Activated naive CD8-positive, alpha-beta T cell treated with anti-CD3 and anti-CD28 coated beads for 36 hours (primary cell): ENCODE results near the gene PAFAH1B1. TPM values are rescaled to one million over a fixed set of nuclear protein-coding genes. Genes with fewer than 3 reads are reported as not detected.
A peak's percentile ranks its signal among the peaks of the same experiment; 100 is the strongest.
"Not testable (repeated sequence)": the region's sequence is repeated elsewhere in the genome, so short reads cannot be mapped to it uniquely, and the experiment has no call there.

Experiments used
- DNase-seq: peaks from one replicate; pipeline ENCODE4 v3.0.0; 2021
- H3K27ac Mint-ChIP-seq: one replicate; pipeline ENCODE4 v1.8.0; 2022; ENCODE audit warnings: mild to moderate bottlenecking, moderate library complexity, mixed read lengths
- H3K27me3 Mint-ChIP-seq: one replicate; pipeline ENCODE4 v1.8.0; 2022; ENCODE audit warnings: mild to moderate bottlenecking, mixed read lengths
- H3K36me3 Mint-ChIP-seq: one replicate; pipeline ENCODE4 v1.8.0; 2021; ENCODE audit warnings: mild to moderate bottlenecking, mixed read lengths
- H3K4me1 Mint-ChIP-seq: one replicate; pipeline ENCODE4 v1.8.0; 2021; ENCODE audit warnings: mixed read lengths
- H3K4me3 Mint-ChIP-seq: one replicate; pipeline ENCODE4 v1.8.0; 2022; ENCODE audit warnings: mild to moderate bottlenecking, moderate library complexity, mixed read lengths
- H3K9me3 Mint-ChIP-seq: one replicate; pipeline ENCODE4 v1.8.0; 2022; ENCODE audit warnings: mixed read lengths
- total RNA-seq, 2 experiments: library from RNA; stranded (reverse); gene quantifications; one replicate each; pipeline ENCODE4 v1.2.3, GENCODE V29; 2021

PAFAH1B1 gene
- total RNA-seq, 2 experiments from 2014 or later: 137 to 156 TPM

GRCh38 chr17:2612630-2613029, 19.2 kb downstream of the PAFAH1B1 start:
- DNase-seq: no peak
- H3K4me1 Mint-ChIP-seq: peaks cover 47% of the 10 kb centered on the region
- no peak overlapping the region for H3K4me3 Mint-ChIP-seq
- no peaks in the 10 kb centered on the region for H3K27me3 Mint-ChIP-seq
- no peaks in the 10 kb centered on the region for H3K9me3 Mint-ChIP-seq
- no peak overlapping the region for H3K27ac Mint-ChIP-seq
- peaks cover 6% of the 10 kb centered on the region for H3K36me3 Mint-ChIP-seq

- Mint-ChIP-seq H3K36me3 (peaks cover 5% of the 10 kb centered on the region), H3K4me1 (peaks cover 46% of the 10 kb centered on the region), H3K4me3 (no peak overlapping the region), H3K9me3 (no peaks in the 10 kb centered on the region), H3K27me3 (no peaks in the 10 kb centered on the region), H3K27ac (no peak overlapping the region)
- no peak for DNase-seq
Measured at GRCh38 chr17:2613089-2613808, 19.8 kb downstream of the PAFAH1B1 start.

GRCh38 chr17:2615882-2616281, 22.4 kb downstream of the PAFAH1B1 start:
- Mint-ChIP-seq H3K27me3 (no peaks in the 10 kb centered on the region), H3K36me3 (peaks cover 3% of the 10 kb centered on the region), H3K4me3 (no peak overlapping the region), H3K9me3 (no peaks in the 10 kb centered on the region), H3K4me1 (peaks cover 32% of the 10 kb centered on the region), H3K27ac (no peak overlapping the region)
- no peak for DNase-seq

- no peaks in the 10 kb centered on the region for H3K27me3 Mint-ChIP-seq
- no peak overlapping the region for H3K27ac Mint-ChIP-seq
- H3K9me3 Mint-ChIP-seq: peaks cover 4% of the 10 kb centered on the region
- DNase-seq: no peak
- no peak overlapping the region for H3K4me3 Mint-ChIP-seq
- H3K36me3 Mint-ChIP-seq: peaks cover 39% of the 10 kb centered on the region
- H3K4me1 Mint-ChIP-seq: peaks cover 31% of the 10 kb centered on the region
Measured at GRCh38 chr17:2621241-2621640, 27.8 kb downstream of the PAFAH1B1 start.

- not testable (repeated sequence) for H3K27me3 Mint-ChIP-seq, DNase-seq, H3K9me3 Mint-ChIP-seq, H3K4me3 Mint-ChIP-seq, H3K27ac Mint-ChIP-seq
- Mint-ChIP-seq H3K4me1 (peaks cover 31% of the 10 kb centered on the region), H3K36me3 (peaks cover 44% of the 10 kb centered on the region)
Measured at GRCh38 chr17:2621951-2622405, 28.5 kb downstream of the PAFAH1B1 start.

- DNase-seq, H3K27ac Mint-ChIP-seq, H3K27me3 Mint-ChIP-seq, H3K4me3 Mint-ChIP-seq: not testable (repeated sequence)
- peaks cover 34% of the 10 kb centered on the region for H3K4me1 Mint-ChIP-seq
- H3K36me3 Mint-ChIP-seq: peaks cover 52% of the 10 kb centered on the region
- H3K9me3 Mint-ChIP-seq: peaks cover 15% of the 10 kb centered on the region
Measured at GRCh38 chr17:2622721-2623301, 29.4 kb downstream of the PAFAH1B1 start.

- peaks cover 67% of the 10 kb centered on the region for H3K36me3 Mint-ChIP-seq
- no peak for DNase-seq
Measured at GRCh38 chr17:2624292-2624731, 30.9 kb downstream of the PAFAH1B1 start.

GRCh38 chr17:2626626-2627219, 33.3 kb downstream of the PAFAH1B1 start:
- not testable (repeated sequence) for DNase-seq, H3K27me3 Mint-ChIP-seq, H3K4me3 Mint-ChIP-seq
- H3K4me1 Mint-ChIP-seq: peaks cover 60% of the 10 kb centered on the region
- peaks cover 70% of the 10 kb centered on the region for H3K36me3 Mint-ChIP-seq
- peaks cover 40% of the 10 kb centered on the region for H3K9me3 Mint-ChIP-seq
- peak overlapping the region; percentile 68 for H3K27ac Mint-ChIP-seq

More at GRCh38 chr17:2624292-2624731, 30.9 kb downstream of the PAFAH1B1 start:
- no peak overlapping the region for H3K27ac Mint-ChIP-seq
- H3K9me3 Mint-ChIP-seq: peaks cover 30% of the 10 kb centered on the region
- H3K27me3 Mint-ChIP-seq: no peaks in the 10 kb centered on the region
- H3K4me3 Mint-ChIP-seq: no peak overlapping the region
- H3K4me1 Mint-ChIP-seq: peaks cover 49% of the 10 kb centered on the region

GRCh38 chr17:2628922-2629321, 35.5 kb downstream of the PAFAH1B1 start:
- not testable (repeated sequence) for H3K27me3 Mint-ChIP-seq, DNase-seq
- peak overlapping the region; percentile 38 for H3K27ac Mint-ChIP-seq
- peaks cover 40% of the 10 kb centered on the region for H3K9me3 Mint-ChIP-seq
- peaks cover 72% of the 10 kb centered on the region for H3K4me1 Mint-ChIP-seq
- H3K4me3 Mint-ChIP-seq: peak overlapping the region; percentile 5
- peaks cover 49% of the 10 kb centered on the region for H3K36me3 Mint-ChIP-seq

- no peak for DNase-seq
- peak overlapping the region; percentile 16 for H3K27ac Mint-ChIP-seq
Measured at GRCh38 chr17:2631211-2631610, 37.8 kb downstream of the PAFAH1B1 start.

GRCh38 chr17:2634361-2634960, 41.0 kb downstream of the PAFAH1B1 start:
- H3K27ac Mint-ChIP-seq: peak overlapping the region; percentile 38
- no peak overlapping the region for H3K4me3 Mint-ChIP-seq
- no peak for DNase-seq
- H3K36me3 Mint-ChIP-seq: peaks cover 20% of the 10 kb centered on the region
- H3K4me1 Mint-ChIP-seq: peaks cover 61% of the 10 kb centered on the region
- no peaks in the 10 kb centered on the region for H3K27me3 Mint-ChIP-seq
- H3K9me3 Mint-ChIP-seq: peaks cover 12% of the 10 kb centered on the region

More at GRCh38 chr17:2631211-2631610, 37.8 kb downstream of the PAFAH1B1 start:
- Mint-ChIP-seq H3K4me1 (peaks cover 76% of the 10 kb centered on the region), H3K27me3 (no peaks in the 10 kb centered on the region), H3K9me3 (peaks cover 40% of the 10 kb centered on the region), H3K4me3 (no peak overlapping the region), H3K36me3 (peaks cover 42% of the 10 kb centered on the region)

GRCh38 chr17:2635241-2635640, 41.8 kb downstream of the PAFAH1B1 start:
- H3K9me3 Mint-ChIP-seq: peaks cover 5% of the 10 kb centered on the region
- H3K36me3 Mint-ChIP-seq: peaks cover 15% of the 10 kb centered on the region
- H3K27ac Mint-ChIP-seq: peak overlapping the region; percentile 16
- peaks cover 53% of the 10 kb centered on the region for H3K4me1 Mint-ChIP-seq
- no peaks in the 10 kb centered on the region for H3K27me3 Mint-ChIP-seq
- no peak for DNase-seq
- H3K4me3 Mint-ChIP-seq: no peak overlapping the region

GRCh38 chr17:2635675-2636074, 42.2 kb downstream of the PAFAH1B1 start:
- Mint-ChIP-seq H3K9me3 (peaks cover under 1% of the 10 kb centered on the region), H3K36me3 (peaks cover 15% of the 10 kb centered on the region), H3K4me1 (peaks cover 49% of the 10 kb centered on the region), H3K4me3 (no peak overlapping the region), H3K27me3 (no peaks in the 10 kb centered on the region), H3K27ac (no peak overlapping the region)
- DNase-seq: no peak

GRCh38 chr17:2636169-2636930, 42.9 kb downstream of the PAFAH1B1 start:
- DNase-seq: no peak
- H3K9me3 Mint-ChIP-seq: no peaks in the 10 kb centered on the region
- no peaks in the 10 kb centered on the region for H3K27me3 Mint-ChIP-seq
- no peak overlapping the region for H3K4me3 Mint-ChIP-seq
- peak overlapping the region; percentile 32 for H3K27ac Mint-ChIP-seq
- H3K36me3 Mint-ChIP-seq: peaks cover 19% of the 10 kb centered on the region
- H3K4me1 Mint-ChIP-seq: peaks cover 43% of the 10 kb centered on the region
